ENCODE measurements around the gene SPATA1.
"Not testable (repeated sequence)": the region's sequence is repeated elsewhere in the genome, so short reads cannot be mapped to it uniquely, and the experiment has no call there.

Gene SPATA1

DNA sequence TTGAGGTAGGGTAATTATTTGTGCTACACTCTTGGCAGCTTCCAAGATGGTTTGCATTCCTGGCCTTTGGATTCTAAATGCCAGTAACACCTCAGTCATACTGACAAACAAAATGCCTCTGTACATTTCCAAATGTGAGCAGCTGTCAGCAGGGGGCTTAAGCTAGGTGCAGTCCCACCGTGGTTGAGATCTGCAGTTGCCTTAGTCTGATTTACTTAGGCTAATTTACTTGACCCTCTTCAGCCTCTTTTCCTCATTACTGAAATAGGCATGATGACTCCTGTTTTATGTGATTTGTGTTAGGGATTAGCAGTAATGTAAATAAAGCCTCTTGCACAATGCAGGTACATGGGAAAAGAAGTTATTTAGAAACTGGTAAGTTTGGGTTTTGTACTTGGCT, 13.5 kb upstream of the SPATA1 start:
- FAIRE-seq, result no peak
- no peak for DNase-seq (ENCODE audit: insufficient read length)
- no peak for TF ChIP-seq POLR2A (IDR thresholded peaks at IDR 0.05; ENCODE audit: low read depth, low read length)
- TF ChIP-seq POLR2AphosphoS5 (IDR thresholded peaks at IDR 0.05; ENCODE audit: low read depth, low read length), result no peak
- TF ChIP-seq TAF1 (IDR thresholded peaks at IDR 0.05; ENCODE audit: borderline replicate concordance, low read depth, low read length), result no peak

GRCh38 chr1:84493747-84494146, 12.4 kb upstream of the SPATA1 start:
- FAIRE-seq (no peak), DNase-seq (ENCODE audit: insufficient read length) (no peak)
- TF ChIP-seq POLR2AphosphoS5 (IDR thresholded peaks at IDR 0.05; ENCODE audit: low read depth, low read length), result no peak
- no peak for TF ChIP-seq POLR2A (IDR thresholded peaks at IDR 0.05; ENCODE audit: low read depth, low read length)
- no peak for TF ChIP-seq TAF1 (IDR thresholded peaks at IDR 0.05; ENCODE audit: borderline replicate concordance, low read depth, low read length)

- DNase-seq (ENCODE audit: insufficient read length) (no peak), FAIRE-seq (no peak)
- TF ChIP-seq TAF1 (IDR thresholded peaks at IDR 0.05; ENCODE audit: borderline replicate concordance, low read depth, low read length) (no peak), POLR2A (IDR thresholded peaks at IDR 0.05; ENCODE audit: low read depth, low read length) (no peak; the same call in 1 of the 2 replicates), POLR2AphosphoS5 (IDR thresholded peaks at IDR 0.05; ENCODE audit: low read depth, low read length) (no peak)
Measured at GRCh38 chr1:84496498-84496897, 9.7 kb upstream of the SPATA1 start.

DNA sequence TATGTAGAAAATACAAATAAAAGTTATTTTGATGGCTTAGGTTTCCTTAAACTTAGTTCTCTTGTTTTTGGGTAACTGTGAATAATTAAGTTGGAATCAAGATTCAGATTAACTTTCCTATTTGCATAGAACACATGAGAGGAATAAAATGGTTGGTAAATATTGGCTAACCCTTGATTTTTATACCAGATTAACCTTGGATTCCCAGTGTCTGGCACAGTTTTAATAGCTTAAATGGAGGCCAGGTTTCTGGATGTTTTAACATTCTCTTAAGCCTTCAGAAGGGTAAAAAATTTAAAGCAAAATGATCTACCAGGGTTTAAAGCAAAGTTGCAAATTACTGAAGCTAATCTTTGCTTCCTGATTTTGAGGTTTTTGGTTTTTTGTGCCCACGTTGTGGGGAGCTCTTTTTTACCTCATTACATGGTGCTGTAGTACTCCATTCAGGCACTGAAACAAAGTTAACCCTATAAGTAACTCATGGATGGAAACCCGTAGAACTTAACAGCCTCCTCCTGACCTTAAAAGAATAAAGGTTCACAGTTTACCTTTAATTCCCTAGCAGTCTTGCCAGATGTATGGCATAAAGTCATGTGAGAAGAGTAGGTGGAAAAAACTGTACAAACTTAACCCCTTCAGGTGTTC, 8.4 kb upstream of the SPATA1 start:
- peak; percentile 42; the same call in 1 of the 2 replicates for TF ChIP-seq POLR2AphosphoS5 (IDR thresholded peaks at IDR 0.05; ENCODE audit: low read depth, low read length)
- no peak for TF ChIP-seq POLR2A (IDR thresholded peaks at IDR 0.05; ENCODE audit: low read depth, low read length)
- TF ChIP-seq TAF1 (IDR thresholded peaks at IDR 0.05; ENCODE audit: borderline replicate concordance, low read depth, low read length), result no peak
- DNase-seq (ENCODE audit: insufficient read length) (no peak), FAIRE-seq (no peak)

DNA sequence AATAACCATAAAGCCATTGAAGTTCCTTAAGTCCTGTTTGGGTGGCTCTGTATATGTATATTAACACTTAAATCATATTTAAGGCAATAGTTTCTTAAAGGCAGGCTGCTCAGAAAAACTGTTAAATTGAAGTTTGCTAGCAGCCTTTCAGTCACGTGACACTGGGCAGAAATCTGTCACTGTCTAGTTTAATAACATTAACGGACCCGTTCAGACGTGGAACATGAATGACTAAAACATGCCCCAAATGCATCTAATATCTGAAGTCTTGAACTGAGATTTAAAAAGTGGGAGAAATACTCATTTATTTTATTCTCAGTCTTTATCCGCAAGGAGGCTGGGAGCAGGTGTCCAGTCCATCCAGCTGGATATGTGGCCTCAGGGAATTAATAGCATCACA, 3.3 kb upstream of the SPATA1 start:
- FAIRE-seq (no peak), DNase-seq (ENCODE audit: insufficient read length) (no peak)
- TF ChIP-seq POLR2AphosphoS5 (IDR thresholded peaks at IDR 0.05; ENCODE audit: low read depth, low read length), result no peak

DNA sequence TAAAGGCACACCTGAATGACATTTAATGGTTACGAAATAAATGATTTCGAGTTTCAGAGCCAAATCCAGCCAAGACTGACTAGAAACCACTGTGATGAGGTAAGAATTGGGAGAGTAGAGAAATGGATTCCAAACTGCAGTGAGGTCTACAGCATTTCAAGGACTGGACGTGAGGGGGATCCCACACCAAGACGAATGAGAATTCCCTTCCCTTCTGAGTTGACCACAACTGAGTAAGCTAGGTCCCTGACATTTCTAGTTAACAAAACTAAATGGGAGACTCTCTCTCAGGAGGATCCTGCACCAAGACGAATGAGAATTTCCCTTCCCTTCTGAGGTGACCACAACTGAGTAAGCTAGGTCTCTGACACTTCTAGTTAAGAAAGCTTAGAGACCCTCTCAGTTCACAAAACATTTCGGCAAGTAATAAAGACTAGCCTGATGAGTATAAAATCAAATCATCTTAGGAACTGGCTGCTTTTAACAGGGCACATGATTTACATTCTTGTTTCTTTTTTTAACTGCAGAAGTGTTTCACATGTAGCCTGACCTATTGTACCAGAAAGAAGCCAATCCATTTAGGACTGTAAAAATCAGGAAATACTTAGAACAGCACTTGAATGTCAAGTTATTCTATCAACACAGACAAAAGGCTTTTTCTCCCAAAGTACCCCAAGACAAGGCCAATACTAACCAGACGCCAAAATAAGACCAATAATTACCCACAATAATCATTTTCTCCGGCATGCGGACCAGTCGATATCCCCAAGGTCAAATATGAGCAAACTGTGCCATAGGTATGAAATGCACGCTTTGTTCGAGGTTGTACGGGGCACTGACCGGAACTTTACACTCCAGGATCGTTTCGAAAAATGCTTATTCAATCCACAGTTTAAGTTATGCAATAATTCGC, 1.4 kb upstream of the SPATA1 start:
- FAIRE-seq, result peak; percentile 70

DNA sequence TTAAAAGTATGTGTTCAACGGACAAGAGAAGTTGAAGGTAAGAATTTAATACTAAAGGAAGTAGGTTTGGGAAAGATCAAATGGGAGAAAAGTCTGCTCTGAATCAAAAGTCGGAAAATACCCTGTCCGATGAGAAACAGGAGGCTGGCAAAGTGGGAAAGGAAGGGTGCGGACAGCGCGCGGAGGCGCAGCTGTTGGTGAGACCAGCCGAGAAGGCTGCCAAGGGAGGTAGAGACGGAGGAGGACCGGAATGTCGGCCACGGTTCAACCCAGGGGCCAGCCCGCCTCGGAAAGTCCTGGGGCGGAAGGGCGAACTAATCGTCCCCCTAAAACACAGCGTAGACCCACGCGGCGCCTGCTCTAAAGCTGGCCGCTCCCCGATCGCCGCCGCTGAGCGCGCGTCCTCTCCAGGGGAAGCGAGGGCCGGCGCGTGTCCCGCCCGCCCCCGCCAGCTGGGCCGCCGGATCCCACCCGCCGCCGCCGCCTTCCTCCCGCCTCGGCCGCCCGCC, 639 bp upstream of the SPATA1 start:
- DNase-seq (ENCODE audit: insufficient read length) (peak; percentile 46), FAIRE-seq (no peak)
- no peak; the same call in 1 of the 2 replicates for TF ChIP-seq POLR2AphosphoS5 (IDR thresholded peaks at IDR 0.05; ENCODE audit: low read depth, low read length)
- TF ChIP-seq POLR2A (IDR thresholded peaks at IDR 0.05; ENCODE audit: low read depth, low read length), result no peak; the same call in 1 of the 2 replicates
- no peak for TF ChIP-seq TAF1 (IDR thresholded peaks at IDR 0.05; ENCODE audit: borderline replicate concordance, low read depth, low read length)

More for the DNA sequence above, 1.4 kb upstream of the SPATA1 start:
- no peak for TF ChIP-seq TAF1 (IDR thresholded peaks at IDR 0.05; ENCODE audit: borderline replicate concordance, low read depth, low read length)
- no peak; the same call in 1 of the 2 replicates for TF ChIP-seq POLR2AphosphoS5 (IDR thresholded peaks at IDR 0.05; ENCODE audit: low read depth, low read length)
- TF ChIP-seq POLR2A (IDR thresholded peaks at IDR 0.05; ENCODE audit: low read depth, low read length), result no peak
- DNase-seq (ENCODE audit: insufficient read length), result no peak

DNA sequence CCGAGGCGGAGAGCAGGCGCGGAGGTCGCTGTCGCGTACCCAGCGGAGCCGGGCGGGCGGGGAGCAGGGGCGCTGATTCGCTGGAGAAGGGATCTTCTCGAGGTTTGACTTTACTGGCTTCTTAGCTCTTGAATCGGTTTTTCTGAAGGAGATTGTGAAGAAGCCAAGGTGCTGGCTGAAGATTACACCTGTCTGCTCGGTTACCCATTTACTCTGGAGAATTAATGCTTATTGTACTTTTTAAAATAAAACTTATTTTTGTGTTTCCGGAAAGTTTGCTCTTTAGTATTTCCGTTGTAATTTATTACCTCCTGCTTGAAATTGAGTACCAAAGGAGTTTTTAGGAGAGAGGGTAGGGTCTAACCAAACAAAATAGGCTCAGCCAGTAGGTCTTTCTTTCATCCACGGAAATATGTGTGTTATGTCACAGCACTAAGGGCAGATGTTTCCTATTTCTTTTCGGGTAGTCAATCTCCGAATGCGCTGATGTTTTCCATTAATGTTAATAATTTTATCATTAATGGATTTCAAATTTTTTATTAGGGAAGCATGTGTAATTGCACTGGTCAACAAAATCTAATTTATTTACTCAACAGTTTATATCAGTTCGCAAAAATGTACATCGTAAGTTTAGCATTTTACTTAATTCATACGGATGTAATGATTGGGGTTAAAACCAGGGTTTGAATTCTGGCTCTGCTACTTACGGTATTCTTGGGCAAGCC, 705 bp downstream of the SPATA1 start:
- TF ChIP-seq POLR2AphosphoS5 (IDR thresholded peaks at IDR 0.05; ENCODE audit: low read depth, low read length) (no peak), TAF1 (IDR thresholded peaks at IDR 0.05; ENCODE audit: borderline replicate concordance, low read depth, low read length) (no peak), POLR2A (IDR thresholded peaks at IDR 0.05; ENCODE audit: low read depth, low read length) (no peak)
- no peak for FAIRE-seq
- no peak for DNase-seq (ENCODE audit: insufficient read length)

GRCh38 chr1:84507887-84508286, 1.7 kb downstream of the SPATA1 start:
- FAIRE-seq; DNase-seq (ENCODE audit: insufficient read length): not testable (repeated sequence)

- FAIRE-seq (no peak), DNase-seq (ENCODE audit: insufficient read length) (no peak)
- TF ChIP-seq POLR2A (IDR thresholded peaks at IDR 0.05; ENCODE audit: low read depth, low read length) (no peak), POLR2AphosphoS5 (IDR thresholded peaks at IDR 0.05; ENCODE audit: low read depth, low read length) (no peak), TAF1 (IDR thresholded peaks at IDR 0.05; ENCODE audit: borderline replicate concordance, low read depth, low read length) (no peak)
Measured at GRCh38 chr1:84508510-84508909, 2.3 kb downstream of the SPATA1 start.

GRCh38 chr1:84509029-84509428, 2.8 kb downstream of the SPATA1 start:
- TF ChIP-seq TAF1 (IDR thresholded peaks at IDR 0.05; ENCODE audit: borderline replicate concordance, low read depth, low read length), result no peak
- TF ChIP-seq POLR2AphosphoS5 (IDR thresholded peaks at IDR 0.05; ENCODE audit: low read depth, low read length), result no peak
- TF ChIP-seq POLR2A (IDR thresholded peaks at IDR 0.05; ENCODE audit: low read depth, low read length), result no peak
- DNase-seq (ENCODE audit: insufficient read length) (no peak), FAIRE-seq (no peak)
